Measurements from ENCODE around the gene DLGAP4.

DLGAP4 gene

GRCh38 chr20:36273414-36274180, 32.5 kb upstream of the DLGAP4 start:
- DNase-seq (ENCODE audit: low read depth in 3 of 3, low spot score in 1 of 3) = no peak

DNA sequence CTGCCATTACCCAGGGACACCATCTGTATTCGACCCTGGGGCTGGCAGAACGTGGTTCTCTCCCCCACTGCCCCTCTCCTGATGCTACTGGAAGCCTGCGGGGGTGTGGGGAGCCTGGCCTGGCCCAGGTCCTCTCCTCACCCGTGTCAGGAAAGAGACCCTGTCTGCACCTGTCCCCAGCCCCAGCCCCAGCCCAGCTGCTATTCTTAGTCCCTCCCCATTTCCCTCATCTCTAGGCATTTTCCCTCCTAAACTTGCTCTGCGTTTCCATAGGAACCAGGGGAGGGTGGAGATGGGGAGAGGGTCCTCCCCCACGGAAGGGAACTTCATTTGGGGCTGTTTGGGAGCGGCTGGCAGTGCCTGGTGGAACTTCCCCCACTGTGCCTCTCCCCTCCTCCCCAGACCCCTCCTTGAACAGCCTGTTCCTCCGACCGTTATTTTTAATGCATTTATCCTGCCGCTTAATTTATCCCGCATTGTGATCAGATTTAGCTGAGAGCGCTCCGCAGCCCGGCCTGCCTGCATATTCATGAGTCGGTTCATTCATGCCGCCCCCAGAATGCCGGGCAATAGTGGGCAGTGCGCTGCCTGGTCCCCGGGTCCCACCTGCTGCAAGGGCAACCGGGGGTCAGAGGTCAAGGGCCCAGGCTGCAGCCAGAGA, 31.8 kb upstream of the DLGAP4 start:
- no peak for DNase-seq (ENCODE audit: low read depth in 3 of 3, low spot score in 1 of 3)

- no peak for DNase-seq (ENCODE audit: low read depth in 3 of 3, low spot score in 1 of 3)
Observed at GRCh38 chr20:36275011-36275410, 31.1 kb upstream of the DLGAP4 start.

GRCh38 chr20:36275441-36276189, 30.5 kb upstream of the DLGAP4 start:
- no peak for DNase-seq (ENCODE audit: low read depth in 3 of 3, low spot score in 1 of 3)

DNA sequence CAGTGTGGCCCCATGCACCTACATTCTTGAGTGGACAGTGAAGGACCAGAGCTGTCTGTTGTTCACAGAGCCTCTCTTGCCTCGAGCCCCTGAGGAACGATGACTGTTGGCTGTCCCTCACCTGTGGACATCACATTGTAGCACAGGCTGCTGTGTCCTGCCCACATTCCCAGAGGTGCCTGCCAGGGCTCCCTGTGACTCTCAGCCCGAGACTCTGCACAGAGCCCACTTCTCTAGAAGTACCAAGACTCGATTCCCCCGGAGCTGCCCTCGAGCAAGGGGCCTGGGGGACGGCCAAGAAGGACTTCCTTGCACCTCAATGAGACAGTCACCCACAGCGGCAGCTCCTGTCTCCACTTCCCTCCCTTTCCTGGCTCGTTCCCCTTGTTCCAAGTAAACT, 28.6 kb upstream of the DLGAP4 start:
- no peak for DNase-seq (ENCODE audit: low read depth in 3 of 3, low spot score in 1 of 3)

DNA sequence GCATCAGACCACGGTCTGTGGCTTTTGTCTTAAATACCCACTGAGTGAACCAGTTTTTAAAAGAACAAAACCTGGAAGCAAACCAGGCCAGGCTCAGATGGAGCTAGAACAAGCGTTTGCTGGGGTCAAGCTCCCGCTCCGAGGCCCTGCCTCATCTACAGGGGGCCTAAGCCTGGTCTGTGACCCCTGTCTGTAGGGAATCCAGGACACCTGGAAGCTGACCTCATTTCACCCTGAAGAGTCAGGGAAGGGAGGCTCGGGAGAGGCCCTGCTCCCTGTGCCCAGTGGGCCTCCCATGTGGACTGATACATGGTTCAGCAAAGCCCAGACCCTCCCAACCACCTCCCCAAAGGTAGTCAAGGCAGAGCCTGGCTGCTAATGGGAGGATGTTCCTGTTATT, 26.8 kb upstream of the DLGAP4 start:
- DNase-seq (ENCODE audit: low read depth in 3 of 3, low spot score in 1 of 3) = no peak

GRCh38 chr20:36279776-36280175, 26.4 kb upstream of the DLGAP4 start:
- no peak for DNase-seq (ENCODE audit: low read depth in 3 of 3, low spot score in 1 of 3)

DNA sequence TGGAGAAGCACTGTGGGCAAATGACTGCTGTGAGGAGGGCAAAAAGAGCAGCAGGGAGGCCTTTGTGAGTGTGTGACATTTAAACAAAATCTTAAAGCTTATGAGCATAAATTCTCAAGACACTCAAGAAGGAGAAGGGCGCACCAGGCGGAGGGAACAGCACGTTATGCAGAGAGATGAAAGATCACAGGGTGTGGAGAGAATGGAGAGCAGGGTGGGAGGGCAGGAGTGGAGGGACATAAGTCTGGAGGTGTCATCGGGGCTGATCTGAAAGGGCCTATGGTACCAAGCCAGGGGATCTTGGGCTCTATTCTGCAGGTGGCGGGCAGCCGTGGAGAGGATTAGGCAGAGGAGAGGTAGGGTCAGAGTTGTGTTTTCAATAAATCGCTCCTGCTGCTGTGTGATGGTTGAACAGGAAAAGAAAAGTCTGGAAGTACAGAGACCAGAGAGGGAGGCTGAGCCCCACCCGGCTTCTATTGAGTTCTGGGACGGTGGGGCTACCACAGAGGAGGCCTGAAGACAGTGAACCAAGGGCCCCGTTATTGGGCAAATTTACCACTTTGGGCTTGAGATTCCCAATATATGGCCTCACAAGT, 24.3 kb upstream of the DLGAP4 start:
- DNase-seq (ENCODE audit: low read depth in 3 of 3, low spot score in 1 of 3) = no peak

DNA sequence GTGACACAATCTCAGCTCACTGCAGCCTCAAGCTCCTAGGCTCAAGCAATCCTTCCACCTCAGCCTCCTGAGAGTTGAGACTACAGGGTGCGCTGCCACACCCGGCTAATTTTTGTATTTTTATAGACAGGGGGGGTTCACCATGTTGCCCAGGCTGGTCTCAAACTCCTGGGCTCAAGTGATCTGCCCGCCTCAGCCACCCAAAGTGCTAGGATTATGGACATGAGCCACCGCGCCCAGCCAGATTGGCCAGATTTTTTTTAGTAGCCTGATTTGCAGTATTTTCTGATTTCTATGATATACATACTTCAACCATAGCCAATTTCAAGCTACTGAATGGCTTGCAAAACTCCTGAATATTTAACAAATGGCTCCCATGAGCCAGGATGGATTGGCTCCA, 21.4 kb upstream of the DLGAP4 start:
- no peak for DNase-seq (ENCODE audit: low read depth in 3 of 3, low spot score in 1 of 3)

- no peak for DNase-seq (ENCODE audit: low read depth in 3 of 3, low spot score in 1 of 3)
Observed at GRCh38 chr20:36285746-36286447, 20.2 kb upstream of the DLGAP4 start.

DNA sequence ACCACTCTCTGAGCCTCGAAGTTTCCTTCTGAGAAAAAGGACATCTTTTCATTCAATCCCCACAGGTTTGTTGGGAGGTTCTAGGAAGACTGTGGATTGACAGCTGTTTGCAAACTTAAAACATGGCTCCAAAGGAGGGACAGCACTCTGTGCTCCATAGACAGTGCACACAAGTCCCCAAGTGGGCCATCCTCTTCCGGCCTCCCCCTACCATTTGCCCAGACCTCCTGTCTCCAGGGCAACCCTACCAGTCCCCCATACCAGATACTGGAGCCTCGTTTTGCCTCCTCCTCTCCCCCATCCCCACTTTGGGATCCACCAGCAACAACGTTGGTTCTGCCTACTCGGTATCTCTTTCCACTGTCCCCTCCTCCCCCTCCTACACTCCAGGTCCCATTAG, 8.5 kb upstream of the DLGAP4 start:
- no peak for DNase-seq (ENCODE audit: low read depth in 3 of 3, low spot score in 1 of 3)

DNA sequence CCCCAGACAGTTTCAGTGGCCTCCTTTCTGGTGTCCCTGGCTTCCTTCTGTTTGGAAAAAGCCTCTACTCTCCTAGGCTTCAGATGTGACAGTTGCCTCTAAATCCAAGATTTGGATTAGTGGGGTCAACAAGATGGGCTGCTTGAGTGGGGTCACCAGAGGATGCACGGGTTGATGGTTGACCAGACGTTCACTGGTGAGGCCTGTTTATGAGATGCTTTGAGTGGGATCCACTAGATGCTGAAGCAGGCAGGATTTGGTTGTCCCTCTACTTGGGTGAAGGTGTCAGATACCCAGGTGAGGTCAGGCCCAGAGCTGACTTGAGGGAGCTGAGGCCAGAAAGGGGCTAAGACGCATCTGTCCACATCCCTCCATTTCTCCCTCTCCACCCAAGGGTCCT, 8.1 kb upstream of the DLGAP4 start:
- DNase-seq (ENCODE audit: low read depth in 3 of 3, low spot score in 1 of 3) = no peak

GRCh38 chr20:36298795-36299339, 7.3 kb upstream of the DLGAP4 start:
- no peak for DNase-seq (ENCODE audit: low read depth in 3 of 3, low spot score in 1 of 3)

DNA sequence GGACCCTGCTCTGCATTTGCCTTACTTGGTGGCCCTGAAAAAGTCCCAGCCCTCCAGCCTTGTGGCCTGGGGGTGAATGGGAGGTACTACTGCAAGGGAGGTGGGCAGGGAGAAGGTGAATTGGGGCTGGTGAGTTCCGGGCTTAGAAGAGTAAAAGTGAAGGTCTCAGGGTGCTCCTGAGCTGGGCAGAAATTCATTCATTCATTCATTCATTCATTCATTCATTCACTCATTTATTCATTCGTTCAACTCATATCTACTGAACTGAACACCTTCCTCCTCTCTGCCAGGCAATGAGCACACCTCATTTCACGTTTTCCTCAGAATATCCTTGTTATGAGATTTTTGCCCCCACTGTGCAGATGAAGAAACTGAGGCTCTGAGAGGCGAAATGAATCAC, 6.7 kb upstream of the DLGAP4 start:
- no peak for DNase-seq (ENCODE audit: low read depth in 3 of 3, low spot score in 1 of 3)

DNA sequence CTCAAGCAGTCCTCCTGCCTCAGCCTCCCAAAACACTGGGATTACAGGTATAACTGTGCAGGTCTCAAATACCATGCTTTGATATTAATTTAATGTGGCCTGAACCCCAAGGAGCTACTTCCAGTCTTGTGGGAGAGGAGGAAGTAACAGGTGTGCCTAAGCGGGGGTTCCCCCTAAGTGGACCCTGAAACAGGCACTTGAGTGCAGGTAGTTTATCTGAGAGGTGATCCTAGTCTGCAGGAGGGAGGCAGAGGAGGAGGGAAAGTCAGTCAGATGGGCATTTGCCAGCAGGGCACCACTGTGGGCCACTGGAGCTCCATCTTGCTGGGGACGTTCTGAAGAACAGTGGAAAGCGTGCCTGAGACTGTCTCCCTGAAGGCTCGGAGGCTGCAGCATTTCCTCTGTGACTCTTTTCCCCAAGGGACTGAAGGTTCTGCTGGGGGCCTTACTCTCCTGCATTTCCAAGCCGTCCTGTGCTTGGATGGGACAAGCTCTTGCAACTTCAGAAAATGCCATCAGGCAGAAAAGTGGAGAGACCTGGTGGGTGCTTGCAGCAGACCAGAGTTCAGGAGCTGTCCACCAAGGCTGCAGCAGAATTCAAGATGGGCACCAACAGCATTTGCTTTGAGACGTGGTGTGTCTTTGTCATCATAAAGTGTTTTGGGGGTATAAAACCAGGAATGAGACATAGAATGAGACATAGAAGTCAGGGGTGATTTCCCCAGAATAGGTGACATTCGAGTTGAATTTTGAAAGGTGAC, 4.6 kb upstream of the DLGAP4 start:
- no peak for DNase-seq (ENCODE audit: low read depth in 3 of 3, low spot score in 1 of 3)

GRCh38 chr20:36303020-36303595, 3.0 kb upstream of the DLGAP4 start:
- DNase-seq (ENCODE audit: low read depth in 3 of 3, low spot score in 1 of 3) = no peak

DNA sequence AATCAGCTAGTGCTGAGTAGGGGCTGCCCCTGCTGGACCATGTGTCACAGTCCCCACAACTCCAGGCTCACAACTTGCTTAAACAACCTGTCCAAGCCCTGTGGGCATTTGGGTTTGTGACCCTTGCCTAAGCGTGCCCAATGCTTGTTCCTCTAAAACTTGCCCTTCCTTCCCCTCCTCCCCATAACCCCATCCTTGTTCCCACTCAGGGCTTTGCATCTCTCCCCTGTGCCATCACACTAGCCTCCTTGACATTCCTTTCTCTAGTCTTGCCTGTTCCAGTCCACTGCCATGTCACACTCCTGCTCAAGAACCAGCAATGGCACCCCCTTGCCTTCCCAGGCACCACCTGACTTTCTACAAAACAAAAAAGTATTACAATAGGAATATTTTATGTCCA, 2.3 kb upstream of the DLGAP4 start:
- no peak for DNase-seq (ENCODE audit: low read depth in 3 of 3, low spot score in 1 of 3)

GRCh38 chr20:36304786-36305495, 1.2 kb upstream of the DLGAP4 start:
- no peak for DNase-seq (ENCODE audit: low read depth in 3 of 3, low spot score in 1 of 3)

Data from stimulated activated CD4-positive, alpha-beta T cell treated with anti-CD3 and anti-CD28 coated beads, TNF-alpha, amount 100 ng/mL, for 1 hour (primary cell).